HG02759 (cell line): Measurements from ENCODE around the gene SNAI3.
A peak's percentile ranks its signal among the peaks of the same experiment; 100 is the strongest.

ENCODE experiments used
- ATAC-seq: cut with Tn5 transposase; IDR thresholded peaks from one replicate; pipeline ENCODE4 v1.9.1; 2021; ENCODE audit warnings: mild to moderate bottlenecking, moderate library complexity; ENCODE audit not compliant: unreplicated experiment

The SNAI3 gene

GRCh38 chr16:88651989-88652761 lies 34.1 kb downstream of the SNAI3 start:
- ATAC-seq, result no peak

- peak; percentile 73 for ATAC-seq
These were observed 34.9 kb downstream of the SNAI3 start for GRCh38 chr16:88651276-88651988.

GRCh38 chr16:88650749-88651275 lies 35.5 kb downstream of the SNAI3 start, which contains the start of gene CYBA:
Gene CYBA (minus strand): TSS chr16:88651053. CDS start chr16:88651013, 40 bp downstream.
- peak; percentile 75 for ATAC-seq

- peak; percentile 18 for ATAC-seq
These were observed 36.2 kb downstream of the SNAI3 start for GRCh38 chr16:88649924-88650748.

GRCh38 chr16:88649195-88649923 lies 36.9 kb downstream of the SNAI3 start:
- ATAC-seq, result no peak

GRCh38 chr16:88647178-88648070 lies 38.9 kb downstream of the SNAI3 start:
- ATAC-seq, result no peak

GRCh38 chr16:88646345-88647034 lies 39.8 kb downstream of the SNAI3 start:
- no peak for ATAC-seq

GRCh38 chr16:88645941-88646340 lies 40.4 kb downstream of the SNAI3 start:
- no peak for ATAC-seq

GRCh38 chr16:88645455-88645854 lies 40.9 kb downstream of the SNAI3 start:
- ATAC-seq, result no peak

- ATAC-seq, result no peak
These were observed 42.7 kb downstream of the SNAI3 start for GRCh38 chr16:88643644-88643932.

- ATAC-seq, result no peak
These were observed 43.2 kb downstream of the SNAI3 start for GRCh38 chr16:88642881-88643643.

- no peak for ATAC-seq
These were observed 45.6 kb downstream of the SNAI3 start for GRCh38 chr16:88640498-88641247.

- ATAC-seq, result no peak
These were observed 46.2 kb downstream of the SNAI3 start for GRCh38 chr16:88640039-88640495.

- no peak for ATAC-seq
These were observed 46.9 kb downstream of the SNAI3 start for GRCh38 chr16:88639231-88640038.

GRCh38 chr16:88638323-88639230 lies 47.7 kb downstream of the SNAI3 start, which contains the start of gene IL17C:
Gene IL17C (plus strand): TSS chr16:88638572. CDS start chr16:88638642, 70 bp downstream.
- ATAC-seq, result no peak
